ENCODE results near the gene BSND.
"Not testable (repeated sequence)": the region's sequence is repeated elsewhere in the genome, so short reads cannot be mapped to it uniquely, and the experiment has no call there.

BSND gene

GRCh38 chr1:55024163-55024562, 25.4 kb downstream of the BSND start:
- not testable (repeated sequence) for DNase-seq

GRCh38 chr1:55026682-55027081, 27.9 kb downstream of the BSND start:
- DNase-seq = not testable (repeated sequence)

- DNase-seq = not testable (repeated sequence)
Observed at GRCh38 chr1:55031098-55031497, 32.4 kb downstream of the BSND start.

DNA sequence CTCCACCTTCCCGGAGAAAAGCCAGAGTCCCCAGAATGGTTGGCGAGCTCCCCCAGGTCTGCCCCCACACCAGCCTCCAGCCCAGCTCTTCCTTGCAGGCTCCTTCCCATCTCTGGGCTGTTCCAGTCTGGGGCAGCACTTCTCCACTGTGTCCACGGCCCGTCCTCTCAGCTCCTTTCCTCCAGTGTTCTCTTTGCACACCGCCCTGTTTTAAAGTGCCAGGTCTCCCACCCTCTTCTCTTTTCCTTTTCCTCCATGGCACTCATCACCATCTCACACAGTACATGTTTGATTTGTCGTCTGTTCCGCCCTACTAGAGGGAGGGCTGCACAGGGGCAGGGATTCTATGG, 34.5 kb downstream of the BSND start:
- no peak for DNase-seq

DNA sequence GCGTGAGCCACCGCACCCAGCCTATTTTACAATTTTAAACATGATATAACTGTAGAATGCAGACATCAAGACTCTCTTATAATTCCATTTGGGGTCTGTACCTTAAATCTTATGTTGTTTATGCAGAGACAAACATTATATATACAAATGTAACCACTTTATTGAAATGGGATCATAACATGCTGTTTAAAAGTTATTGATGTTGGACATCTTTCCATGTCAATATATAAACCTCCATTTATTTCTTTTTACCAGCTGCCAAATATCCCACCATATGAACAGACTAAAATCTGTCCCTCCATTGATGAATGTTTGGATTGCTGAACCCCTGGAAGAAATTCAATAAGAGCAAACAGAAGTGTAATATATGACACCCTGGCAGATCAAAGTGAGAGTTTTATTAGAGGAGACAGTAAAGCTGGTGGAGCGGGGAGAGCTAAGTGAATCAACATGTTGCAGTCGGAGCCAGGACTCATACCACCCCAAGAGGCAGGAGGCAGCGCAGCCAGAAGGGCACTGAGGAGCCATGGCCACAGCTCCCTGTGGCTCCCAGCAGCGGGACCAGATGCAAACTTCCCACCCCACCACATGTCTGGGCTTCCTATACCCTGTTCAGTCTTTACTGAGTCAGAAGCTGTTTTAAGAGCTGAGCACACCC, 35.9 kb downstream of the BSND start:
- DNase-seq = no peak

- no peak for DNase-seq
Observed at GRCh38 chr1:55035904-55036303, 37.2 kb downstream of the BSND start.

DNA sequence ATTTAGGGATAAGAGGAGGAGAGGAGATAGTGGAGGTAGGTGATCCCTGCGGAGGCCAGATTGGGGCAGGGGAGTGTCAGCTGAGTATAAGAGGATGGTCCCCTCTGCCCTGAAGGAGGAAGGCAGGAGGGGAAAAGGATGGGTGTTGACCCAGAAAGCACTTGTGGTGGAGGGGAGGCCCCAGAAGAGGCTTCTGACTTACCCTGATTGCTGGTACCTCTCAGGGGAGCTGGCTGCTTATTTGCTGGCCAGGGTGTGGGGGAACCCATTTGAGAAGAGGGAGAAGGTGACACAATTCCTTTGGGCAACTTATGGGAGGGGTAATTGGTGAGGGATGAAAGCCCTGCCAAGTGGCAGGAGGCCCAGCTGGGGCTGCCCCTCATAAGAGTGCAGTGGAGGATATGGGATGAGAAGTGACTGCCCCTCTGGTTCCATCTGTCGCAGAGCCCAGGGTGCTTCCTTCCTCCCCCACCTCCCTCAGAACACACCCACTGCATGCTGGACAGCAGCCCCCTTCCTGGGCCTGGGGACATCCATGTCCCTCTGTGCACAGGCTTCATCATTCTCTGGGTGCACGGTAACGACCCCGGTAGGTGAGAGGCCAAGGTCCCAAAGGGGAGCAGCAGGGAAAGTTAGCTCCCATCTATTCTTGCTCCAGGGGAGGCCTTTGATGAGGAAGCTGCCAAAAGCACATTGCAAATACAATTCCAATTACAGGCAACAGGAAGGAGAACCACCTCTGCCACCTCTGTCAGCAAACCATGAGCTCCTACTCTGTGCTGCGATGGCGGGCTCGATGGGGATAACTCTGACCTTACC, 39.2 kb downstream of the BSND start:
- DNase-seq = no peak

DNA sequence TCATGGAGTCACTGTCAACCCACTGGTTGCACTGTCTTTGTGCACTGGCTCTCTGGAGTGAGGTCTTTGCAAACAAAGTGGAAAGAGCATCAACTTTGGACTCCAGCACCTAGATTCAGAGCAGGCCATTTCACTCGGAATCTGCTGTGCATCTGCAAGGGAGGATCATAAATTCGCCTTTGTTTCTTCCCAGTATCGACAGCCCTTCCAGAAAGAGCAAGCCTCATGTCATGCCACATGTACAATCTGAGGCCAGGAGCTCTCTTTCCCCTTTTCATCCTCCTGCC, 39.8 kb downstream of the BSND start:
- no peak for DNase-seq

DNA sequence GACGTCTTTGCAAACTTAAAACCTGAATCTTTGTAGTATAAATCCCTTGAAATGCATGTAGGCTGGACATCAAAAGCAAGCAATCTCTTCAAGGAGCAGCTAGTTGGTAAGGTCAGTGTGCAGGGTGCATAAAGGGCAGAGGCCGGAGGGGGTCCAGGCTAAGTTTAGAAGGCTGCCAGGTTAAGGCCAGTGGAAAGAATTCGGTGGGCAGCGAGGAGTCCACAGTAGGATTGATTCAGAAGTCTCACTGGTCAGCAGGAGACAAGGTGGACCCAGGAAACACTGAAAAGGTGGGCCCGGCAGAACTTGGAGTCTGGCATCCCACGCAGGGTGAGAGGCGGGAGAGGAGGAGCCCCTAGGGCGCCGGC, 40.2 kb downstream of the BSND start:
- no peak for DNase-seq

- DNase-seq = no peak
Observed at GRCh38 chr1:55039342-55040082, 40.8 kb downstream of the BSND start, which contains the start of gene PCSK9. Gene PCSK9 (plus strand): TSS chr1:55039548. CDS start chr1:55039838, 290 bp downstream.

DNA sequence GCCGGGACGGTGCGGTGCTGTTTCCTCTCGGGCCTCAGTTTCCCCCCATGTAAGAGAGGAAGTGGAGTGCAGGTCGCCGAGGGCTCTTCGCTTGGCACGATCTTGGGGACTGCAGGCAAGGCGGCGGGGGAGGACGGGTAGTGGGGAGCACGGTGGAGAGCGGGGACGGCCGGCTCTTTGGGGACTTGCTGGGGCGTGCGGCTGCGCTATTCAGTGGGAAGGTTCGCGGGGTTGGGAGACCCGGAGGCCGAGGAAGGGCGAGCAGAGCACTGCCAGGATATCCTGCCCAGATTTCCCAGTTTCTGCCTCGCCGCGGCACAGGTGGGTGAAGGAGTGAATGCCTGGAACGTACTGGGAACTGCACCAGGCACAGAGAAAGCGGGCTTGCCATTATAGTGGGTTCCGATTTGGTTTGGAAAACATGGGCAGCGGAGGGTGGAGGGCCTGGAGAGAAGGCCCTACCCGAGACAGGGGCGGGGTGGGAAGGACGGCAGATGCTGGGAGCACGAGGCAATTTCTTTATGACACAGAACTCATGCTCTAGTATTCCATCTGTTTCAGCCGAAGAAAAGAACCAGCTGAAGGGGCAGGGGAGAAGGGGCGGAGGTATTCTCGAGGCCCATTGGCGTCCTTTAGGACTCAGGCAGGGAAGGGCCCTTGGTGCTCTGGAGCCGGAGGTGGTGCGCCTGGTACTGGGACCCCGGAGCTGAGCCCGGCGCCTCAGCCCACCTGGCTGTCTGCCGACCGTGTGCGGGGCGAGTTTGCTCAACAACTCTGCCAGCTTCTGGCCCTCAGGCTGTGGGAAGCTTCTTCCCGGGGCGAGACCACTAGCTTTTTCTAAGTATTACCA, 41.6 kb downstream of the BSND start:
- DNase-seq = no peak

- DNase-seq = no peak
Observed at GRCh38 chr1:55040933-55041494, 42.3 kb downstream of the BSND start.

- DNase-seq = no peak
Observed at GRCh38 chr1:55041613-55042012, 42.9 kb downstream of the BSND start.

GRCh38 chr1:55043011-55043410, 44.3 kb downstream of the BSND start:
- DNase-seq = no peak

GRCh38 chr1:55043726-55044125, 45.0 kb downstream of the BSND start:
- DNase-seq = no peak

GRCh38 chr1:55044617-55045397, 46.1 kb downstream of the BSND start:
- DNase-seq = no peak

GRCh38 chr1:55045430-55045829, 46.7 kb downstream of the BSND start:
- DNase-seq = no peak

DNA sequence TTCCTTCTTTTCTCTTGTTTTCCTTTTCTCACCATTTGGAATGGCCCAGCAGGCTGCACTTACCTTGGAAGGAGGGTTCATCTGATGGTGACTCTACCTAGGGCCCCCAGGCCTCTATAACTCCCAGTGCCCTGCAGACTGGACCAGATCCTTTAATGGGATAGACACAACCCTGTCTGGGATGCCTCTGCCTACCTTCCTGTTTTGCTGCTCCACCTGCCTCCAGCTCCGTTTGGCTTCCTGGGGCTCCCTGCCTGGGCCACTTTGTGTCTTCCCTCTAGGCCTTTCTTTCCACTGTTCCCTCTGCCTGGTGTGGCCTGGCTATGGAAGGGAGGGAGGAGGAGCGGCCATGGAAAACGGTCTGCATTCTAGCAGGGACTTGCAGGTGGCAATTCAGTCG, 48.1 kb downstream of the BSND start:
- DNase-seq = no peak

- no peak for DNase-seq
Observed at GRCh38 chr1:55047611-55048010, 48.9 kb downstream of the BSND start.

- no peak for DNase-seq
Observed at GRCh38 chr1:55048453-55049270, 49.9 kb downstream of the BSND start.

DNA sequence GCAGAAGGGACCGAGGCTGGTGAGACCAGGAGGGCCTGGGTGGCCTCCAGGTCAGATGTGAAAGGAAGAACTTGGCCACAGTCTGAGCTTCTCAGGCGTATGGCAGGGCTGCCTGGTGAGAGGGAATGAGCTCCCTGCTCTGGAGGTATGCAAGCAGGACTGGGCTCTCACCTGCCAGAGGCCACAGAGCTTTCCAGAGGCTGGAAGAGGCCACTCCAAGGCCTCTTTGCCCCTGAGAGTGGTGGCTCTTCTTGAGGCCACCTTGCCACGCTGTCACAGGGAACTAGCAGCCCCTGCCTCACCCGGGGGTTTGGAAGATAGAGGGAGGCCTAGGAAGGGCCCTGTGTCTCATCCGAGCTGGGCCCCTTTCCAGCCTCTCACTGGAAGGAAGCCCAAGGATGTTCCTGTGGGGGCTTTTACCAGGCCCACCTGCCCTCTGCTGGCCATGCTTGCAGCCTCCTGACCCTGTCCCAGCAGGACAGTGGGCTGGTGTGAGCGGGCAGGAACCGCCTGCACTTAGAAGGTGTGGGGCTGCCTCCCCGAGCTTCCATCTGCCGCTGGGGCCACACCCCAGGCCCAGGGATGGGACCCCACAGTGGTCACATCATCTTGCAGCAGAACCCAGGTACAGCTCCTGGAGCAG, 50.7 kb downstream of the BSND start:
- no peak for DNase-seq

All from NCI-H187 treated with DMSO at 0.1 percent for 48 hours (cell line).